Hepatocyte (in vitro differentiated cells): ENCODE measurements around the gene EXOC1. TPM values are rescaled to one million over a fixed set of nuclear protein-coding genes. Genes with fewer than 3 reads are reported as not detected.

Experiments
- DNase-seq: peaks from one replicate; pipeline ENCODE4 v3.0.0-alpha.2; 2016; ENCODE audit warnings: low spot score
- H2AFZ ChIP-seq: fragments of 200-600 bp; sonication (generic); 2 replicates; pipeline ENCODE4 v1.6.0; 2016; ENCODE audit warnings: antibody characterized with exemption, mild to moderate bottlenecking
- H3K27ac ChIP-seq: fragments of 200-600 bp; sonication (generic); 2 replicates; pipeline ENCODE4 v1.5.1; 2016; ENCODE audit warnings: mild to moderate bottlenecking
- H3K27me3 ChIP-seq: fragments of 200-600 bp; sonication (generic); 2 replicates; pipeline ENCODE4 v1.6.1; 2016
- H3K36me3 ChIP-seq: fragments of 200-600 bp; sonication (generic); replicated peaks from 2 replicates; pipeline ENCODE4 v1.5.1; 2016; ENCODE audit warnings: low read depth; ENCODE audit not compliant: insufficient read depth
- H3K4me1 ChIP-seq: fragments of 200-600 bp; sonication (generic); 2 replicates; pipeline ENCODE4 v1.5.1; 2016; ENCODE audit warnings: mild to moderate bottlenecking, moderate library complexity; ENCODE audit not compliant: insufficient read depth
- H3K4me2 ChIP-seq: fragments of 200-600 bp; sonication (generic); 2 replicates; pipeline ENCODE4 v1.6.0; 2016
- H3K4me3 ChIP-seq: fragments of 200-600 bp; sonication (generic); 2 replicates; pipeline ENCODE4 v1.5.1; 2016; ENCODE audit warnings: mild to moderate bottlenecking
- H3K79me2 ChIP-seq: fragments of 200-600 bp; sonication (generic); 2 replicates; pipeline ENCODE4 v1.6.0; 2017; ENCODE audit warnings: mild to moderate bottlenecking
- H3K9me2 ChIP-seq: fragments of 200-600 bp; sonication (generic); replicated peaks from 2 replicates; pipeline ENCODE4 v1.6.0; 2017; ENCODE audit warnings: mild to moderate bottlenecking; ENCODE audit not compliant: insufficient read depth
- H3K9me3 ChIP-seq: fragments of 200-600 bp; sonication (generic); 2 replicates; pipeline ENCODE4 v1.5.1; 2016; ENCODE audit warnings: low read depth, mild to moderate bottlenecking
- H4K20me1 ChIP-seq: fragments of 200-600 bp; sonication (generic); 2 replicates; pipeline ENCODE4 v1.6.0; 2016; ENCODE audit warnings: mild to moderate bottlenecking; ENCODE audit not compliant: insufficient read depth, poor library complexity, severe bottlenecking
- EZH2 ChIP-seq: fragments of 200-600 bp; sonication (generic); IDR thresholded peaks from 2 replicates; pipeline ENCODE4 v1.6.1; 2016; ENCODE audit warnings: antibody characterized with exemption, mild to moderate bottlenecking, borderline replicate concordance
- EZH2phosphoT487 ChIP-seq: fragments of 200-600 bp; sonication (generic); IDR thresholded peaks from one replicate; pipeline ENCODE4 v1.6.1; 2018; ENCODE audit warnings: antibody characterized with exemption, mild to moderate bottlenecking, low read depth, moderate library complexity; ENCODE audit not compliant: unreplicated experiment, severe bottlenecking
- WGBS: methylation state at CpG from one replicate; pipeline ENCODE4 v1.1.6; 2016; ENCODE audit warnings: low lambda C conversion rate; ENCODE audit errors: missing lambda C conversion rate; 5-methylcytosine and 5-hydroxymethylcytosine counted together
- polyA plus RNA-seq: library from polyadenylated mRNA; unstranded; fragments of >200 nt; fragmentation: Nextera tagmentation; extraction: Ambion mirVana; gene quantifications from 2 replicates; pipeline ENCODE4 v1.2.1, GENCODE V29; 2016
- total RNA-seq: library from RNA; depleted of rRNA; stranded (reverse); fragments of >200 nt; gene quantifications from 2 replicates; pipeline ENCODE4 v1.2.3, GENCODE V29; 2014
- TF ChIP-seq, protein P1 (sequence below): fragments of 200-600 bp; sonication (generic); IDR thresholded peaks from 2 replicates; pipeline ENCODE4 v1.5.1; 2016; ENCODE audit warnings: antibody characterized with exemption, mild to moderate bottlenecking; ENCODE audit not compliant: poor library complexity

The EXOC1 gene
- total and polyA plus RNA-seq, 2 experiments from 2014 or later = 15.7 to 31.4 TPM

DNA sequence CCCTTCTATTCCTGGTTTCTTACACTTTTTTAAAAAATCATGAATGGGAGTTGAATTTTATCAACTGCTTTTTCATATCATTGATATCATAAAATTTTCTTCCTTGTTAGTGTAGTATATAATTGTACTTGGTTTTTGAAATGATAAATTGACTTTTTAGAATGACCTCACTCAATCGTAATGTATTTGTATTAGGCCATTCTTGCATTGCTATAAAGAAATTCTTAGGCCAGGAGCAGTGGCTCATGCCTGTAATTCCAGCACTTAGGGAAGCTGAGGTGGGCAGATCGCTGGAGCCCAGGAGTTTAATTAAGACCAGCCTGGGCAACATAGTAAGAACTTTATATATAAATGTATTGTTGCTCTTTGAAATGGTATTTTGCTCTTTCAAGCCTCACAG, 6.3 kb downstream of the EXOC1 start:
- no peak overlapping the region for H3K27ac ChIP-seq
- no peaks in the 10 kb centered on the region for H4K20me1 ChIP-seq
- no peak for DNase-seq
- no peak overlapping the region for H3K4me2 ChIP-seq
- no peak overlapping the region for H3K4me3 ChIP-seq
- H3K9me3 ChIP-seq = no peaks in the 10 kb centered on the region
- 87% methylated on average over 2 of the region's 2 CpGs for WGBS
- no peaks in the 10 kb centered on the region for H3K36me3 ChIP-seq
- H3K79me2 ChIP-seq = peaks cover 30% of the 10 kb centered on the region
- H2AFZ ChIP-seq = no peak overlapping the region
- no peaks in the 10 kb centered on the region for H3K27me3 ChIP-seq
- peaks cover 2% of the 10 kb centered on the region for H3K4me1 ChIP-seq
- TF ChIP-seq EZH2 = no peak
- TF ChIP-seq EZH2phosphoT487 = no peak
- TF ChIP-seq, protein P1, sequence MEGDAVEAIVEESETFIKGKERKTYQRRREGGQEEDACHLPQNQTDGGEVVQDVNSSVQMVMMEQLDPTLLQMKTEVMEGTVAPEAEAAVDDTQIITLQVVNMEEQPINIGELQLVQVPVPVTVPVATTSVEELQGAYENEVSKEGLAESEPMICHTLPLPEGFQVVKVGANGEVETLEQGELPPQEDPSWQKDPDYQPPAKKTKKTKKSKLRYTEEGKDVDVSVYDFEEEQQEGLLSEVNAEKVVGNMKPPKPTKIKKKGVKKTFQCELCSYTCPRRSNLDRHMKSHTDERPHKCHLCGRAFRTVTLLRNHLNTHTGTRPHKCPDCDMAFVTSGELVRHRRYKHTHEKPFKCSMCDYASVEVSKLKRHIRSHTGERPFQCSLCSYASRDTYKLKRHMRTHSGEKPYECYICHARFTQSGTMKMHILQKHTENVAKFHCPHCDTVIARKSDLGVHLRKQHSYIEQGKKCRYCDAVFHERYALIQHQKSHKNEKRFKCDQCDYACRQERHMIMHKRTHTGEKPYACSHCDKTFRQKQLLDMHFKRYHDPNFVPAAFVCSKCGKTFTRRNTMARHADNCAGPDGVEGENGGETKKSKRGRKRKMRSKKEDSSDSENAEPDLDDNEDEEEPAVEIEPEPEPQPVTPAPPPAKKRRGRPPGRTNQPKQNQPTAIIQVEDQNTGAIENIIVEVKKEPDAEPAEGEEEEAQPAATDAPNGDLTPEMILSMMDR = no peak
- H3K9me2 ChIP-seq = no peaks in the 10 kb centered on the region

DNA sequence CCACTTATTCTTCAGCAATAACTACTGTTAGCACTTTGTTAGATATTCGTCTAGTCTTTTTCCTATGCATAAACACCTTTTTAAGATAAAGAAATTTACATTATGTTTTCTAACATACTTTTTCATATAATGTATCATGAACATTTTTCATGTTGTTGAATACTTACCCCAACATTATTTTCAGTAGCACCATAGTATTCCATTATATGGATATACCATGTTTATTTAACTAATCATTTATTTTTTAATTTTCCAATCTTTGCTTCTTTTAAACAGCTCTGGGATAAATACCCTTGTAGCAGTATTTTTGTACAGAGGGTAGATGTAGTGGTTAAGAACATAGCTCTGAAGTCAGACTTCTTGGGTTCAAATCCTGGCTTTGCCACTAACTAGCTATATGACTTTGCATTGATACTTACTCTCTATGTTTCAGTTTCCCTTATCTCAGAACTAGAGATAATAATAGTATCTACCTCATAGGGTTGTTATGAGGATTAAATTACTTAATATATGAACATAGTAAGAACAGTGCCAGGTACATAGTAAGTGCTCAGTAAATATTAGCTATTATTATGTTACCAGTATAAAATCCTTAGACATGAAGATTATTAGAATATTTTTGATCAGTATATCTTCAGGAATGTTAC, 11.3 kb downstream of the EXOC1 start:
- no peak overlapping the region for H3K4me2 ChIP-seq
- 98% methylated on average over 1 of the region's 1 CpG for WGBS
- no peak overlapping the region for H3K27ac ChIP-seq
- no peaks in the 10 kb centered on the region for H3K9me3 ChIP-seq
- H4K20me1 ChIP-seq = no peaks in the 10 kb centered on the region
- H3K27me3 ChIP-seq = no peaks in the 10 kb centered on the region
- H2AFZ ChIP-seq = no peak overlapping the region
- peaks cover 4% of the 10 kb centered on the region for H3K4me1 ChIP-seq
- H3K36me3 ChIP-seq = no peaks in the 10 kb centered on the region
- H3K4me3 ChIP-seq = no peak overlapping the region
- peaks cover 2% of the 10 kb centered on the region for H3K79me2 ChIP-seq
- TF ChIP-seq EZH2phosphoT487 (no peak), EZH2 (no peak)
- TF ChIP-seq, protein P1 = no peak
- no peak for DNase-seq
- no peaks in the 10 kb centered on the region for H3K9me2 ChIP-seq

DNA sequence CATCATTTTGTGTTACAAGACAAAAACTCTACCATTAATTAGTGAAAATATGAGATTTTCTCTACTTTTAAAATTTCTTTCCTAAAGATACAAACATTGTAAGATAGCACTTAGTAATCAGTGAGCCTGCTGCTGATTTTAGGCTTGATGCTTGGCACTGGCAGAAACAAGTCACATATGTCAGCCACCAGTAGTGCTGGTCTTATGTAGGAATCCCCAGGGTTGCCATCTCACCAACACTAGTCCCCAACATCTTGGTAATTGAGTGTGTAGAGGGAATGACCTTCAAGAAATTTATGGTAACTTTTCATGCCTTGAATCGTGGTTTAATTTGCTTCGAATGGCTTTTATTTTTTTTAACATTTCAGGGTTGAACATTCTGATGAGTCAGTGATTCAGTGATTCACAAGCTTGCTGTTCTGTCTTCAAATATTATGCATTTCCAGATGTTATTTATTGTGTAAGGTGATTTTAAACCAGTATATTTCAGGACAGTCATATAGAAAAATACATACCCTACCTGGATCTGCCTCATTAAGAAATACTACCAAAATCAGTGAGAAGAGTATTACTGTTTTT, 11.9 kb downstream of the EXOC1 start:
- Histone ChIP-seq H3K36me3 (no peaks in the 10 kb centered on the region), H3K4me1 (peaks cover 4% of the 10 kb centered on the region), H2AFZ (no peak overlapping the region), H3K27me3 (no peaks in the 10 kb centered on the region), H4K20me1 (no peaks in the 10 kb centered on the region), H3K79me2 (no peaks in the 10 kb centered on the region), H3K9me3 (no peaks in the 10 kb centered on the region), H3K4me2 (no peak overlapping the region), H3K9me2 (no peaks in the 10 kb centered on the region), H3K4me3 (no peak overlapping the region), H3K27ac (peak overlapping the region; percentile 43)
- 75% methylated on average over 2 of the region's 2 CpGs for WGBS
- DNase-seq = no peak
- TF ChIP-seq EZH2phosphoT487 = no peak
- no peak for TF ChIP-seq EZH2
- TF ChIP-seq, protein P1 = no peak
